CD4-positive, alpha-beta memory T cell (primary cell): ENCODE results near the gene KPTN. TPM values are rescaled to one million over a fixed set of nuclear protein-coding genes. Genes with fewer than 3 reads are reported as not detected.
A peak's percentile ranks its signal among the peaks of the same experiment; 100 is the strongest.

ENCODE experiments used
- CTCF ChIA-PET: fragments of 350-600 bp; sonication (Branson Sonifier 250); formaldehyde crosslinking; loops from one replicate; lab custom pipeline; 2021; ENCODE audit warnings: inconsistent platforms; ENCODE audit not compliant: partially characterized antibody; lab: Charles Lee
- POLR2A ChIA-PET: fragments of 350-600 bp; sonication (Branson Sonifier 250); formaldehyde crosslinking; loops from one replicate; lab custom pipeline; 2021; ENCODE audit not compliant: partially characterized antibody; lab: Charles Lee
- DNase-seq, 5 donors: peaks; one replicate each; pipeline versions ENCODE4 v3.0.0 to v3.0.0-alpha.2; 2020 to 2022; ENCODE audit warnings: mixed read lengths in 1 of 5
- H3K27ac ChIP-seq: one replicate; pipeline ENCODE4 v1.7.0; 2013; ENCODE audit warnings: low read depth, low read length
- H3K27me3 ChIP-seq: 2 replicates; pipeline ENCODE4 v1.7.0; 2013; ENCODE audit warnings: mild to moderate bottlenecking, low read length, moderate library complexity; ENCODE audit not compliant: insufficient read depth
- H3K36me3 ChIP-seq: 2 replicates; pipeline ENCODE4 v1.7.0; 2013; ENCODE audit warnings: mild to moderate bottlenecking, low read length, moderate library complexity; ENCODE audit not compliant: insufficient read depth
- H3K4me1 ChIP-seq: 2 replicates; pipeline ENCODE4 v1.7.0; 2013; ENCODE audit warnings: mild to moderate bottlenecking, low read length, moderate library complexity; ENCODE audit not compliant: insufficient read depth
- H3K4me3 ChIP-seq, 2 donors: one replicate each; pipeline ENCODE4 v1.7.0; 2013; ENCODE audit warnings: low read length in 2 of 2, mild to moderate bottlenecking in 1 of 2
- H3K9me3 ChIP-seq, 2 donors: one replicate each; pipeline ENCODE4 v1.7.0; 2013; ENCODE audit warnings: low read length in 2 of 2, control low read depth in 1 of 2; ENCODE audit not compliant: control insufficient read depth in 1 of 2
- H3K27ac Mint-ChIP-seq, 7 donors: one replicate each; pipeline ENCODE4 v1.8.0; 2020 to 2021; ENCODE audit warnings: mixed read lengths in 7 of 7, mild to moderate bottlenecking in 6 of 7, inconsistent platforms in 3 of 7, moderate library complexity in 3 of 7
- H3K27me3 Mint-ChIP-seq, 2 donors: one replicate each; pipeline ENCODE4 v1.8.0; 2020 to 2021; ENCODE audit warnings: mixed read lengths in 2 of 2
- H3K36me3 Mint-ChIP-seq, 2 donors: one replicate each; pipeline ENCODE4 v1.8.0; 2020 to 2021; ENCODE audit warnings: mixed read lengths in 2 of 2, inconsistent platforms in 1 of 2, mild to moderate bottlenecking in 1 of 2
- H3K4me1 Mint-ChIP-seq, 4 donors: one replicate each; pipeline ENCODE4 v1.8.0; 2020 to 2021; ENCODE audit warnings: mixed read lengths in 4 of 4, mild to moderate bottlenecking in 1 of 4
- H3K4me3 Mint-ChIP-seq, 8 donors: one replicate each; pipeline ENCODE4 v1.8.0; 2020 to 2021; ENCODE audit warnings: mixed read lengths in 8 of 8, mild to moderate bottlenecking in 7 of 8, moderate library complexity in 6 of 8, inconsistent platforms in 3 of 8
- H3K9me3 Mint-ChIP-seq, 8 donors: one replicate each; pipeline ENCODE4 v1.8.0; 2020 to 2021; ENCODE audit warnings: mixed read lengths in 8 of 8, mild to moderate bottlenecking in 5 of 8, inconsistent platforms in 3 of 8, moderate library complexity in 1 of 8
- intact Hi-C: fragments of 100-400 bp; cut with micrococcal nuclease; formaldehyde crosslinking; loops from one replicate; pipeline ENCODE4 v1.15.1; 2023
- polyA plus RNA-seq, 2 donors: library from polyadenylated mRNA; unstranded; fragments of 300-500 nt; fragmentation: Illumina TruSeq; gene quantifications; one replicate each; pipeline ENCODE4 v1.2.3, GENCODE V29; 2021
- total RNA-seq, 2 experiments: library from RNA; stranded (reverse); gene quantifications; one replicate each; pipeline ENCODE4 v1.2.3, GENCODE V29; 2021

The KPTN gene
- total and polyA plus RNA-seq, 4 experiments from 2014 or later = 4.0 to 10.6 (median 4.6) TPM

- H3K4me1 ChIP-seq = peaks cover 12% of the 10 kb centered on the region
- peaks cover 37% of the 10 kb centered on the region for H3K27me3 ChIP-seq
- H3K4me3 ChIP-seq = no peak overlapping the region
- H3K36me3 ChIP-seq = no peaks in the 10 kb centered on the region
- intact Hi-C loops = no loop called here
- no peak overlapping the region for H3K27ac Mint-ChIP-seq
- H3K4me3 Mint-ChIP-seq = no peak overlapping the region
- no peak for DNase-seq
- H3K9me3 Mint-ChIP-seq = peaks cover 0 to 2% (median 0%) of the 10 kb centered on the region in 8 donors
- H3K36me3 Mint-ChIP-seq = no peaks in the 10 kb centered on the region
- H3K27me3 Mint-ChIP-seq = peaks cover 49 to 54% of the 10 kb centered on the region in 2 donors
- peaks cover 10 to 14% (median 11%) of the 10 kb centered on the region in 4 donors for H3K4me1 Mint-ChIP-seq
- ChIA-PET CTCF (no interaction called here), POLR2A (no interaction called here)
- no peaks in the 10 kb centered on the region for H3K9me3 ChIP-seq
- H3K27ac ChIP-seq = no peak overlapping the region
Observed at GRCh38 chr19:47469719-47470118, 14.3 kb downstream of the KPTN start.

DNA sequence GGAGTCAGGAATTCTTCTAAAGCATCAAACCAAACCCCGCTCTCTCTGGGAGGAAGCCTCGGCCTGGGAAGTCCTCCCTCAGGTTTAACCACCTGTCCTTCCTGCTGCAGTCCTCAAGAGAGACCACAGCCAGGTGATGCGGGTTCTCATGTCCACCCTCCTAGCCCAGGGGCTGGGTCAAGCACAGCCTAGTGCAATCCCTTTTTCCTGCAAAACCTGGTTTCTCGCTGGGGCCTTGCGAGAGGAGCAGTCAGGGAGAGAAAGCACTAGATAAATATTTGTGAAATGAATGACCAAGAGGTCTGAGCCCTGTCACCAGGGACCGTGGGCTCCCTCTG is 14.7 kb downstream of the KPTN start:
- no peak overlapping the region for H3K27ac ChIP-seq
- Mint-ChIP-seq H3K27me3 (peaks cover 52 to 57% of the 10 kb centered on the region in 2 donors), H3K9me3 (peaks cover 0 to 2% (median 0%) of the 10 kb centered on the region in 8 donors), H3K4me1 (peaks cover 10 to 14% (median 11%) of the 10 kb centered on the region in 4 donors), H3K4me3 (no peak overlapping the region), H3K27ac (no peak overlapping the region), H3K36me3 (no peaks in the 10 kb centered on the region)
- ChIA-PET POLR2A (no interaction called here), CTCF (no interaction called here)
- no peak overlapping the region for H3K4me3 ChIP-seq
- no peaks in the 10 kb centered on the region for H3K9me3 ChIP-seq
- H3K36me3 ChIP-seq = no peaks in the 10 kb centered on the region
- no peak for DNase-seq
- intact Hi-C loops = no loop called here
- peaks cover 37% of the 10 kb centered on the region for H3K27me3 ChIP-seq
- peaks cover 12% of the 10 kb centered on the region for H3K4me1 ChIP-seq

DNA sequence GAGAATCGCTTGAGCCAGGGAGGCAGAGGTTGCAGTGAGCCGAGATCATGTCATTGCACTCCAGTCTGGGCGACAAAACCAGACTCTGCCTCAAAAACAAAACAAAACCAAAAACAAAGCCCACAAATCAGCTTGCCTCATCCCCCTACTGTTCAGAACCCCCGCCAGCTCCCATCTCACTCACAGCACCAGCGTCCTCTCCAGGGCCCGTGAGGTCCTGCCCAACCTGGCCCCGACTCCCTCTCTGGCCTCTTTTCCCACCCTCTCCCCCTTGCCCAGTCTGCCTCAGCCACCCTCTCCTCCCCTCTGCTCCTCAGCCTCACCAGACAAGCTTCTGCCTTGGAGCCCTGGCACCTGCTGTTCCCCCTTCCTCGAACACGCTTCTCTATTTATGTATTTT is 16.1 kb downstream of the KPTN start:
- Mint-ChIP-seq H3K9me3 (peaks cover 0 to 2% (median 0%) of the 10 kb centered on the region in 8 donors), H3K27me3 (peaks cover 52% of the 10 kb centered on the region in 2 donors), H3K4me1 (peaks cover 10 to 14% (median 11%) of the 10 kb centered on the region in 4 donors), H3K4me3 (no peak overlapping the region), H3K27ac (peak overlapping the region in 1 of 7 donors; percentile 18), H3K36me3 (no peaks in the 10 kb centered on the region)
- H3K27ac ChIP-seq = no peak overlapping the region
- no peaks in the 10 kb centered on the region for H3K36me3 ChIP-seq
- H3K4me3 ChIP-seq = no peak overlapping the region
- CTCF ChIA-PET = no interaction called here
- H3K4me1 ChIP-seq = peaks cover 12% of the 10 kb centered on the region
- no peaks in the 10 kb centered on the region for H3K9me3 ChIP-seq
- intact Hi-C loops = no loop called here
- POLR2A ChIA-PET = no interaction called here
- peaks cover 37% of the 10 kb centered on the region for H3K27me3 ChIP-seq
- no peak for DNase-seq

DNA sequence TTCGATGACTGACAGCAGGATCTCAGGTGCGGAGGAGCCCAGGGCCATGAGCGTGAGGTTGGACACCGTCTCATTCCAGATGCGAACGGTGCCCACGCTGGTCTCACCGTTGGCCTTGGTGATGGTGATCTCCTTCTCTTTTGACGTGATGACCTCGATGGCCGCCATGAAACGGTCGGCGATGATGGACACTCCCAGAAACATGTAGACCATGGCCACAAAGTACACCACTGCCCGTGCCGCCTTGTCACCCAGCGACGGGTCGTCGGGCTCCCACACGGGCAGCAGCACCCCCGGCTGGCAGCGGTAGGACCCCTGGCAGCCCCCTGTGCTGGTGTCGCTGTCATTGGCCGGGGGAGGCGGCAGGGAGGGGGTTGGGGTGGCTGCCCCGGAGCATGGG is 18.1 kb downstream of the KPTN start:
- DNase-seq = no peak
- Mint-ChIP-seq H3K36me3 (no peaks in the 10 kb centered on the region), H3K4me3 (no peak overlapping the region), H3K27ac (no peak overlapping the region), H3K9me3 (no peaks in the 10 kb centered on the region), H3K4me1 (peaks cover under 1 to 6% (median 4%) of the 10 kb centered on the region in 4 donors), H3K27me3 (peaks cover 45 to 52% of the 10 kb centered on the region in 2 donors)
- ChIA-PET POLR2A (no interaction called here), CTCF (no interaction called here)
- Histone ChIP-seq H3K4me3 (no peak overlapping the region), H3K27me3 (peaks cover 26% of the 10 kb centered on the region), H3K36me3 (no peaks in the 10 kb centered on the region), H3K9me3 (no peaks in the 10 kb centered on the region), H3K27ac (no peak overlapping the region), H3K4me1 (no peaks in the 10 kb centered on the region)
- intact Hi-C loops = no loop called here

GRCh38 chr19:47464675-47465419 is 19.2 kb downstream of the KPTN start:
- intact Hi-C loops = no loop called here
- POLR2A ChIA-PET = no interaction called here
- H3K27ac Mint-ChIP-seq = no peak overlapping the region
- no peak overlapping the region for H3K27ac ChIP-seq
- peaks cover 0 to 2% (median 0%) of the 10 kb centered on the region in 4 donors for H3K4me1 Mint-ChIP-seq
- no peak overlapping the region for H3K4me3 Mint-ChIP-seq
- DNase-seq = no peak
- no peaks in the 10 kb centered on the region for H3K4me1 ChIP-seq
- H3K9me3 ChIP-seq = no peaks in the 10 kb centered on the region
- H3K27me3 Mint-ChIP-seq = peaks cover 39 to 45% of the 10 kb centered on the region in 2 donors
- H3K36me3 Mint-ChIP-seq = no peaks in the 10 kb centered on the region
- CTCF ChIA-PET = no interaction called here
- H3K4me3 ChIP-seq = no peak overlapping the region
- H3K9me3 Mint-ChIP-seq = no peaks in the 10 kb centered on the region
- peaks cover 15% of the 10 kb centered on the region for H3K27me3 ChIP-seq
- no peaks in the 10 kb centered on the region for H3K36me3 ChIP-seq

DNA sequence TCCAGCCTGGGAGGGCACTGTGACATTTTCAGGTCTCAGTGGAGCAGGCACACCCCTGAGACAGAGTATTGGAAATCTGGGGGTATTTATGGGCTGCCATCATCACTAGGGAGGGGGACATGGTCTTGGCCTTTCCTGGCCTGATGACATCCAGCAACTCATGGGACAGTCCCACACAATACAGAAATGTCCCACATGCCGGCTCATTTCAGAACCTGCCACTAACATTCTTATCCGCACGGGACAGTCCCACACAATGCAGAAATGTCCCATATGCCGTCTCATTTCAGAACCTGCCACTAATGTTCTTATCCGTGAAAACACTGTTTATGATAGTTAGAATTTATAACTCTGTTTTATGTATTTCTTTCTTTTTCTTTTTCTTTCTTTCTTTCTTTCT is 22.1 kb downstream of the KPTN start:
- no peaks in the 10 kb centered on the region for H3K36me3 Mint-ChIP-seq
- H3K4me3 Mint-ChIP-seq = no peak overlapping the region
- peaks cover 0 to 3% (median 0%) of the 10 kb centered on the region in 8 donors for H3K9me3 Mint-ChIP-seq
- ChIA-PET POLR2A (no interaction called here), CTCF (no interaction called here)
- no peaks in the 10 kb centered on the region for H3K9me3 ChIP-seq
- DNase-seq = no peak
- H3K4me1 ChIP-seq = no peaks in the 10 kb centered on the region
- H3K27me3 ChIP-seq = peaks cover 17% of the 10 kb centered on the region
- H3K27ac Mint-ChIP-seq = no peak overlapping the region
- no peaks in the 10 kb centered on the region for H3K36me3 ChIP-seq
- intact Hi-C loops = no loop called here
- no peak overlapping the region for H3K27ac ChIP-seq
- H3K4me1 Mint-ChIP-seq = no peaks in the 10 kb centered on the region
- no peak overlapping the region for H3K4me3 ChIP-seq
- H3K27me3 Mint-ChIP-seq = peaks cover 23 to 25% of the 10 kb centered on the region in 2 donors

DNA sequence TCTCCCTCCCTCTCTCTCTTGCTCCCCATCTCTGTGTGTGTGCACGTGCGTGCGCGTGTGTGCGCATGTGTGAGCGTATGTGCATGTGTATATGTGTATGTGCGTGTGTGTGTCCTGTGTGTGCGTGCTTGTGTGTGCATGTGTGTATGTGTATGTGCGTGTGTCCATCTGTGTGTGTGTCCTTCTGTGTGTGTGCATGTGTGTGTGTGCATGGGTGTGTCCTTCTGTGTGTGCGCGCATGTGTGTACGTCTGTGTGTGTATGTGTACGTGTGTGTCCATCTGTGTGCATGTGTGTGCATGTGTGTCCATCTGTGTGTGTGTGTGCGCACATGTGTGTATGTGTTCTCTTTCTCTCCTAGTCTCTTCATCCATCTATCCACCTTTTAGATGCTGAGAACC is 24.5 kb downstream of the KPTN start:
- peaks cover 22 to 33% of the 10 kb centered on the region in 2 donors for H3K27me3 Mint-ChIP-seq
- no peak overlapping the region for H3K27ac ChIP-seq
- CTCF ChIA-PET = no interaction called here

More for the DNA sequence above, 24.5 kb downstream of the KPTN start:
- no peak for DNase-seq
- Histone ChIP-seq H3K4me1 (no peaks in the 10 kb centered on the region), H3K27me3 (peaks cover 17% of the 10 kb centered on the region), H3K4me3 (no peak overlapping the region), H3K9me3 (no peaks in the 10 kb centered on the region), H3K36me3 (no peaks in the 10 kb centered on the region)
- Mint-ChIP-seq H3K4me1 (peaks cover 0 to 6% (median 0%) of the 10 kb centered on the region in 4 donors), H3K9me3 (peaks cover 3 to 13% (median 5%) of the 10 kb centered on the region in 8 donors), H3K4me3 (no peak overlapping the region), H3K27ac (no peak overlapping the region), H3K36me3 (no peaks in the 10 kb centered on the region)
- POLR2A ChIA-PET = no interaction called here
- intact Hi-C loops = no loop called here
